ENCODE data around the gene PPP4R2.

Gene PPP4R2

DNA sequence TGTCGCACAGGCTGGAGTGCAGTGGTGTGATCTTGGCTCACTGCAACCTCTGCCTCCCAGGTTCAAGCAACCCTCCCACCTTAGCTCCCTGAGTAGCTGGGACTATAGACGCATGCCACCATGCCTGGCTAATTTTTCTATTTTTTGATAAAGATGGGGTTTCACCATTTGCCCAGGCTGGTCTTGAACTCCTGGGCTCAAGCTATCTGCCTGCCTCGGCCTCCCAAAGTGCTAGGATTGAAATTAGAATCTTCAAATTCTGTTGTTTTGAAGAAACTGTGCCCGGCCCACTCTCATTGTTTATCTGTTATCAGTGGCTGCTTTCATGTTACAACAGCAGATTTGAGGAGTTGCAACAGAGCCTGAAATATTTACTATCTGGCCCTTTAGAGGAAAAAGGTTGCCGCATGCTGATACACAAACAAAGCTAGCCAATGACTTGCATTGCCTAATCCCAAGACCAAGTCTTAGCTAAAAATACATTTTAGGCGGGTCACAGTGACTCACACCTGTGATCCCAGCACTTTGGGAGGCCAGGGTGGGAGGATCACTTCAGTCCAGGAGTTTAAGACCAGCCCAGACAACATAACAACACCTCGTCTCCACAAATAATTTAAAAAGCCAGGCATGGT, 43.2 kb upstream of the PPP4R2 start:
- no peak overlapping the region for H3K4me3 ChIP-seq (ENCODE audit: low read depth, low read length)
- TF ChIP-seq, protein P1, sequence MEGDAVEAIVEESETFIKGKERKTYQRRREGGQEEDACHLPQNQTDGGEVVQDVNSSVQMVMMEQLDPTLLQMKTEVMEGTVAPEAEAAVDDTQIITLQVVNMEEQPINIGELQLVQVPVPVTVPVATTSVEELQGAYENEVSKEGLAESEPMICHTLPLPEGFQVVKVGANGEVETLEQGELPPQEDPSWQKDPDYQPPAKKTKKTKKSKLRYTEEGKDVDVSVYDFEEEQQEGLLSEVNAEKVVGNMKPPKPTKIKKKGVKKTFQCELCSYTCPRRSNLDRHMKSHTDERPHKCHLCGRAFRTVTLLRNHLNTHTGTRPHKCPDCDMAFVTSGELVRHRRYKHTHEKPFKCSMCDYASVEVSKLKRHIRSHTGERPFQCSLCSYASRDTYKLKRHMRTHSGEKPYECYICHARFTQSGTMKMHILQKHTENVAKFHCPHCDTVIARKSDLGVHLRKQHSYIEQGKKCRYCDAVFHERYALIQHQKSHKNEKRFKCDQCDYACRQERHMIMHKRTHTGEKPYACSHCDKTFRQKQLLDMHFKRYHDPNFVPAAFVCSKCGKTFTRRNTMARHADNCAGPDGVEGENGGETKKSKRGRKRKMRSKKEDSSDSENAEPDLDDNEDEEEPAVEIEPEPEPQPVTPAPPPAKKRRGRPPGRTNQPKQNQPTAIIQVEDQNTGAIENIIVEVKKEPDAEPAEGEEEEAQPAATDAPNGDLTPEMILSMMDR (IDR thresholded peaks at IDR 0.05; ENCODE audit: low read depth, low read length), result no peak

DNA sequence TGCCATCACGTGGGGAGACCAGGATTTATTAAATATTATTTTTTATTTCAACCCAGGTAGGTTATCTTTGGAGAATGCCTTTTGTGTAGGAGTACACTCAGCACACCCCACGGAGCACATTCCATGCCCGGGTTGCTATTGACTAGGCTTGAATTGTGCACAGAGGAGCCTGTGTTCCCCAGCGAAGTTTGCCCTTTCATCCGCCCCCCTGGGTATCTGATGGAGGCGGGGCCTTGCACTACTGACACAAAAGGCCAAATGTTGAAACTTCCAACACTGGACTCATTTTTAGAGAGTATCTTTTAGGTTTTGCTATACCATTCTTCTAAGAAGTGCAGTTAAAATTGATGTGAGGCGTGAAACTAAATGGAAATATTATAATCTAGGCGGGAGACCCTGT, 39.3 kb upstream of the PPP4R2 start:
- no peak overlapping the region for H3K4me3 ChIP-seq (ENCODE audit: low read depth, low read length)
- TF ChIP-seq, protein P1 (IDR thresholded peaks at IDR 0.05; ENCODE audit: low read depth, low read length), result no peak

DNA sequence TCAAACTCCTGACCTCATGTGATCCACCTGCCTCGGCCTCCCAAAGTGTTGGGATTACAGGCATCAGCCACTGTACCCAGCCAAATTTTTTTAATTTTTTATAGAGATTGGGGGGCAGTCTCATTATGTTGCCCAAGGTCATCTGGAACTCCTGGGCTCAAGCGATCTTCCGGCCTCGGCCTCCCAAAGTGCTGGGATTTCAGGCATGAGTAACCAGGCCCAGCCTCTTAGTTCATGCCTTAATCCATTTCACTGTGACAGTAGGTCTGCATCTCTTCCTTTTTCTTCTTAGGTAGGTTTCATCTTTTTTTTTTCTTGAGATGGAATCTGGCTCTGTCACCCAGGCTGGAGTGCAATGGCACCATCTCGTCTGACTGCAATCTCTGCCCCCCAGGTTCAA, 37.3 kb upstream of the PPP4R2 start:
- TF ChIP-seq, protein P1 (IDR thresholded peaks at IDR 0.05; ENCODE audit: low read depth, low read length), result no peak
- no peak overlapping the region for H3K4me3 ChIP-seq (ENCODE audit: low read depth, low read length)

DNA sequence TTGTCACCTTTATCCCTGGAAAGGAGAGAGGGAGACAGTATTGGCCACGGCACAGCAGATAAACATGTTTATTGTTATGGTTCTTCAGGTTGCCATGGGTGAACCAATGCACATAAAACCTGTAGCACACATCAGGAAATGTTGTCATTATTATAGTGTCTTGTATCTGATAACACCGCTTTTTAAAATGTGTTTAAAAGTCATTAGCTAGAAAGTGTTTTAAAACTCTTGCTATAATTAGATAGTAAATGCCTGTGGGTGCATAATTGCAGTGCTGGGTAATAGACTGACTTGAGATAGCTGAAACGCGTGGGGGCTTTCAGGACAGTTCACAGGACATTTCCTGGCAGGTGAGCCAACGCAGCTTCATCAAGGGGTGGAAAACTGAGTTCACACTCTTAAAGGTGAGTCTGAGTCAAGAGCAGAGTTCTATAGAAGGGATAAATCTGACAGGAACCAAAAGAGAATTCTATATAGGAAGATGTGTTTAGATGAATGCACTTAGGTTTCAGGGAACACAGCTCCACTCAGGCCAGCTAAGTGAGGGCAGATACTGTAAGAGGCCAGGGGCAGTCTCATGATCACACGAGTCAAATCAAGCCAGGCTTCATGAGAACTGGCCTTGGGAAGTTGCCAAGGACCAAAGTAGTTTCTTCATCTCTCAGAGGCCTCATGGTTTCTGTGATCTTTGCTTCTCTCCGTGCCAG, 35.6 kb upstream of the PPP4R2 start:
- TF ChIP-seq, protein P1 (IDR thresholded peaks at IDR 0.05; ENCODE audit: low read depth, low read length), result no peak
- no peak overlapping the region for H3K4me3 ChIP-seq (ENCODE audit: low read depth, low read length)

DNA sequence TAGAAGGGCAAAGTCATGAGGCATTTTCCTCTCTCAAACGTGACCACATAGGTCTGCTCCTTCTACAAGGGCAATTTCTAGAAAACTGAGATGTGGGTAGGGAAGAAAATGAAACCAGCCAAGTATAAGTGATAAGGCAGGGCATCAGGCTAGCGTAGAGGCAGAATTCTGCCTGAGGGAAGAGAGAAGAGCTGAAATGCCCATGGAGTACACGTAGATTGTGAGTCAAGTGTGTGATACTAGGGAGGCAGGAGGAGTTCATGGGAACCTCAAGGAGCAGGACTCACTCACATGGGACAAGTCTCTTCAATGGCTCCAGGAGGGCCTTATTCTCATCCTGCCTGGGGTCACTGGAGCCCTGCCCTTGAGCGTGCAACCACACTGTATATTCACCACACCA, 34.9 kb upstream of the PPP4R2 start:
- no peak overlapping the region for H3K4me3 ChIP-seq (ENCODE audit: low read depth, low read length)
- TF ChIP-seq, protein P1 (IDR thresholded peaks at IDR 0.05; ENCODE audit: low read depth, low read length), result no peak

DNA sequence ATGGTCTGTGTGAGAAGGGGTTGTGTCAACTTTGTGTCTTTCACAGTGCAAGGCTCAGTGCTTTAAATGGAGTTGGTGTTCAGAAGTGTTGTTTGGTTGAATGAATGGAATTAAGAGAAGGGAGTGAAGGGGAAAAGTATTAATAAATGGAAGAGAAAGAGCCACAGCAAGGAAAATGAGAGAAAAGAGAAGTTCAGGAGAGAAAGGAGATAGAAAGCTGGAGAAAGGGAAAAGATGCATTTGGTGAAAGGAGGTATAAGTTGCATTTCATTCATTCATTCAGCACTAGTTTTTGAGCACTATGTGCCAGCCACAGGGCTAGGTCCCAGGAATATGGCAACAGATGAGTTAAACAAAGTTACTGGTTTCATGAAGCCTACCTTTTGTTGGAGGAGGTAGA, 34.3 kb upstream of the PPP4R2 start:
- no peak overlapping the region for H3K4me3 ChIP-seq (ENCODE audit: low read depth, low read length)
- TF ChIP-seq, protein P1 (IDR thresholded peaks at IDR 0.05; ENCODE audit: low read depth, low read length), result no peak

DNA sequence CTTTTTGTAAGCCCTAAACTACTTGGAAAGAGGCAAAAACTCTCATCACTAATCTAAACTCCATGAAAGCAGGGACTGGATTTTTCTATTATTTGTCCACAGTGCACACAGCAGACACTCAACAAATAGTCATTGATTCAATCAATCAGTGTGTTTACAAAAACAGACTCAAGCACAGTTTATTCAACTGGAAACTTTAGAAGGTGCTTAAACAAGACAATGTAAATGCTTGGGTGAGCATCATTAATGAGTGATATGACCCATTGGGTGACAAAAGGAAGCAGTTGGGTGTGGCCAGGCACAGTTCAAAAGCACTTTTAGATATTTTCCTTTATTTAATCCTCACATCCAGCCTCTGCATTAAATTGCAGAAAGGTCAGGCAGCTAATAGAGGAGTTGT, 32.0 kb upstream of the PPP4R2 start:
- H3K4me3 ChIP-seq (ENCODE audit: low read depth, low read length), result no peak overlapping the region
- TF ChIP-seq, protein P1 (IDR thresholded peaks at IDR 0.05; ENCODE audit: low read depth, low read length), result no peak
